ENCODE results near the gene BOLL. TPM values are rescaled to one million over a fixed set of nuclear protein-coding genes. Genes with fewer than 3 reads are reported as not detected.

Gene BOLL
- total and polyA plus RNA-seq, 4 donors = not detected

GRCh38 chr2:197801033-197801432 lies 15.9 kb upstream of the BOLL start:
- no peak overlapping the region for H3K4me3 ChIP-seq (ENCODE audit: low read length in 2 of 2)
- no peak for ATAC-seq (ENCODE audit: low FRiP score)
- no peaks in the 10 kb centered on the region for H3K36me3 ChIP-seq (ENCODE audit: control insufficient read depth in 1 of 2, insufficient read depth in 2 of 2, low read length in 1 of 2)
- H3K9me3 ChIP-seq (ENCODE audit: control insufficient read depth, low read length) = no peaks in the 10 kb centered on the region
- no peak overlapping the region for H3K27ac ChIP-seq (ENCODE audit: low read depth in 1 of 2, low read length in 2 of 2)
- H3K27me3 ChIP-seq (ENCODE audit: control insufficient read depth in 1 of 2, insufficient read depth in 2 of 2, low read length in 1 of 2) = no peaks in the 10 kb centered on the region
- peaks cover 0 to 4% of the 10 kb centered on the region in 2 donors for H3K4me1 ChIP-seq (ENCODE audit: control insufficient read depth in 1 of 2, insufficient read depth in 2 of 2, low read length in 2 of 2)
- DNase-seq = no peak
- intact Hi-C loops (cut with DNase I) = loop anchor here (2.0 to 10.0 kb wide), 3 partner anchors 174 to 496 kb away; no protein-coding TSS in a partner anchor

DNA sequence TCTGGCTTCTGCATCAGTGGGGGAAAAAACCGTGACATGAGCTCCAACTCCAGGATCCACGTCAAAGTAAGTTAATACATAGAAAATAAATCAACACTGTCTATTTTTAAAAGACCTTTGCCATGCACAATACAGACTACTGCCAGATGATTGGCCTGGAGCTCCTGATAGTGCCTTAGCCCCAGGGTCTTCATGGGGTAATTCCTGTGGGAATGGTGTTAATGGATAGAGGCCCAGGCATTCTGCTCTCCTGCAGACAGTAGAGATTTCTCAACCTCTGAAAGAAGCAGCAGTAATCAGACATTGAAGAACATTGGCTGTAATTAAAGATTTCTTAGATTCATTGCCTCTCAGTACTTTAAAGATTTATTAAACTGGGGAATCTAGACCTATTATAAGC lies 15.0 kb upstream of the BOLL start:
- DNase-seq (no peak), ATAC-seq (ENCODE audit: low FRiP score) (no peak)
- Histone ChIP-seq H3K27ac (ENCODE audit: low read depth in 1 of 2, low read length in 2 of 2) (no peak overlapping the region), H3K4me1 (ENCODE audit: control insufficient read depth in 1 of 2, insufficient read depth in 2 of 2, low read length in 2 of 2) (peaks cover 0 to 4% of the 10 kb centered on the region in 2 donors), H3K27me3 (ENCODE audit: control insufficient read depth in 1 of 2, insufficient read depth in 2 of 2, low read length in 1 of 2) (no peaks in the 10 kb centered on the region), H3K36me3 (ENCODE audit: control insufficient read depth in 1 of 2, insufficient read depth in 2 of 2, low read length in 1 of 2) (no peaks in the 10 kb centered on the region), H3K4me3 (ENCODE audit: low read length in 2 of 2) (no peak overlapping the region), H3K9me3 (ENCODE audit: control insufficient read depth, low read length) (no peaks in the 10 kb centered on the region)
- 51 to 76% methylated on average over 2 of the region's 2 CpGs for WGBS, 2 donors
- intact Hi-C loops (cut with DNase I) = loop anchor here (2.0 to 10.0 kb wide), 3 partner anchors 175 to 497 kb away; no protein-coding TSS in a partner anchor

DNA sequence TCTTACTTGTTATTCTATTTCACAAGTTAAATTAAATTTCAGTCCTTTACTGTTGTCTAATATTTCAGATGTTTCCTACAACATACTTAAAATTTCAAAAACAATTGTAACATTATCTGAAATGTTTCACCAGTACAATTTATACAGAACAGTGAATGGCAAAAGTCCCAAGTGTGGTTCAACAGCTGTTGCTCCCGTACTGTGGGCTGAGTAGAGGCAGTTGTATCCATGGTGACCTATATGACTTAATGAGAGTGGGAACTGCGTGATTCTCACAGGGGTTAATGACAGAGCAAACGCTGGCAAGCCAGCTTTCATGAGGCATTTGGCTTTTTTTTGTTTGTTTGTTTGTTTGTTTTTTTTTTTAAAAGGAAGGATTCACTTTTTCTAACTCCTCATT lies 13.9 kb upstream of the BOLL start:
- H3K27me3 ChIP-seq (ENCODE audit: control insufficient read depth in 1 of 2, insufficient read depth in 2 of 2, low read length in 1 of 2) = no peaks in the 10 kb centered on the region
- H3K9me3 ChIP-seq (ENCODE audit: control insufficient read depth, low read length) = no peaks in the 10 kb centered on the region
- intact Hi-C loops (cut with DNase I) = no loop called here
- peaks cover 0 to 4% of the 10 kb centered on the region in 2 donors for H3K4me1 ChIP-seq (ENCODE audit: control insufficient read depth in 1 of 2, insufficient read depth in 2 of 2, low read length in 2 of 2)
- ATAC-seq (ENCODE audit: low FRiP score) = no peak
- H3K36me3 ChIP-seq (ENCODE audit: control insufficient read depth in 1 of 2, insufficient read depth in 2 of 2, low read length in 1 of 2) = no peaks in the 10 kb centered on the region
- WGBS, 2 donors = 89 to 91% methylated on average over 3 of the region's 3 CpGs
- no peak overlapping the region for H3K27ac ChIP-seq (ENCODE audit: low read depth in 1 of 2, low read length in 2 of 2)
- no peak overlapping the region for H3K4me3 ChIP-seq (ENCODE audit: low read length in 2 of 2)
- DNase-seq = no peak

GRCh38 chr2:197798187-197798586 lies 13.1 kb upstream of the BOLL start:
- ATAC-seq (ENCODE audit: low FRiP score) (no peak), DNase-seq (no peak)
- 30 to 35% methylated on average over 4 of the region's 4 CpGs for WGBS, 2 donors
- H3K4me3 ChIP-seq (ENCODE audit: low read length in 2 of 2) = no peak overlapping the region
- no peak overlapping the region for H3K27ac ChIP-seq (ENCODE audit: low read depth in 1 of 2, low read length in 2 of 2)
- H3K27me3 ChIP-seq (ENCODE audit: control insufficient read depth in 1 of 2, insufficient read depth in 2 of 2, low read length in 1 of 2) = no peaks in the 10 kb centered on the region
- peaks cover 0 to 4% of the 10 kb centered on the region in 2 donors for H3K4me1 ChIP-seq (ENCODE audit: control insufficient read depth in 1 of 2, insufficient read depth in 2 of 2, low read length in 2 of 2)
- no peaks in the 10 kb centered on the region for H3K9me3 ChIP-seq (ENCODE audit: control insufficient read depth, low read length)
- intact Hi-C loops (cut with DNase I) = no loop called here
- no peaks in the 10 kb centered on the region for H3K36me3 ChIP-seq (ENCODE audit: control insufficient read depth in 1 of 2, insufficient read depth in 2 of 2, low read length in 1 of 2)

- intact Hi-C loops (cut with DNase I) = no loop called here
- Histone ChIP-seq H3K9me3 (ENCODE audit: control insufficient read depth, low read length) (no peaks in the 10 kb centered on the region), H3K4me1 (ENCODE audit: control insufficient read depth in 1 of 2, insufficient read depth in 2 of 2, low read length in 2 of 2) (no peaks in the 10 kb centered on the region), H3K36me3 (ENCODE audit: control insufficient read depth in 1 of 2, insufficient read depth in 2 of 2, low read length in 1 of 2) (no peaks in the 10 kb centered on the region), H3K4me3 (ENCODE audit: low read length in 2 of 2) (no peak overlapping the region), H3K27ac (ENCODE audit: low read depth in 1 of 2, low read length in 2 of 2) (no peak overlapping the region), H3K27me3 (ENCODE audit: control insufficient read depth in 1 of 2, insufficient read depth in 2 of 2, low read length in 1 of 2) (no peaks in the 10 kb centered on the region)
- ATAC-seq (ENCODE audit: low FRiP score) (no peak), DNase-seq (no peak)
These were observed 10.2 kb upstream of the BOLL start for GRCh38 chr2:197795277-197795676.

- DNase-seq (no peak), ATAC-seq (ENCODE audit: low FRiP score) (no peak)
- Histone ChIP-seq H3K9me3 (ENCODE audit: control insufficient read depth, low read length) (no peaks in the 10 kb centered on the region), H3K4me3 (ENCODE audit: low read length in 2 of 2) (no peak overlapping the region), H3K27me3 (ENCODE audit: control insufficient read depth in 1 of 2, insufficient read depth in 2 of 2, low read length in 1 of 2) (no peaks in the 10 kb centered on the region), H3K4me1 (ENCODE audit: control insufficient read depth in 1 of 2, insufficient read depth in 2 of 2, low read length in 2 of 2) (no peaks in the 10 kb centered on the region), H3K27ac (ENCODE audit: low read depth in 1 of 2, low read length in 2 of 2) (no peak overlapping the region), H3K36me3 (ENCODE audit: control insufficient read depth in 1 of 2, insufficient read depth in 2 of 2, low read length in 1 of 2) (no peaks in the 10 kb centered on the region)
- intact Hi-C loops (cut with DNase I) = no loop called here
- 42 to 57% methylated on average over 1 of the region's 1 CpG for WGBS, 2 donors
These were observed 8.3 kb upstream of the BOLL start for GRCh38 chr2:197793456-197793855.

- DNase-seq (peak; percentile 51 to 81), ATAC-seq (ENCODE audit: low FRiP score) (peak; percentile 52)
- H3K36me3 ChIP-seq (ENCODE audit: control insufficient read depth in 1 of 2, insufficient read depth in 2 of 2, low read length in 1 of 2) = no peaks in the 10 kb centered on the region
These were observed 1.1 kb upstream of the BOLL start for GRCh38 chr2:197786010-197786877.

GRCh38 chr2:197782126-197782525 lies 3.0 kb downstream of the BOLL start:
- ATAC-seq (ENCODE audit: low FRiP score) = no peak
- WGBS, 2 donors = 25 to 34% methylated on average over 1 of the region's 1 CpG

More at GRCh38 chr2:197786010-197786877, 1.1 kb upstream of the BOLL start:
- no peak overlapping the region for H3K27ac ChIP-seq (ENCODE audit: low read depth in 1 of 2, low read length in 2 of 2)
- no peaks in the 10 kb centered on the region for H3K27me3 ChIP-seq (ENCODE audit: control insufficient read depth in 1 of 2, insufficient read depth in 2 of 2, low read length in 1 of 2)
- intact Hi-C loops (cut with DNase I) = no loop called here
- H3K9me3 ChIP-seq (ENCODE audit: control insufficient read depth, low read length) = no peaks in the 10 kb centered on the region
- H3K4me3 ChIP-seq (ENCODE audit: low read length in 2 of 2) = peak overlapping the region; percentile 31 to 40
- WGBS, 2 donors = 6% methylated on average over 76 to 79 of the region's 79 CpGs
- H3K4me1 ChIP-seq (ENCODE audit: control insufficient read depth in 1 of 2, insufficient read depth in 2 of 2, low read length in 2 of 2) = no peaks in the 10 kb centered on the region

DNA sequence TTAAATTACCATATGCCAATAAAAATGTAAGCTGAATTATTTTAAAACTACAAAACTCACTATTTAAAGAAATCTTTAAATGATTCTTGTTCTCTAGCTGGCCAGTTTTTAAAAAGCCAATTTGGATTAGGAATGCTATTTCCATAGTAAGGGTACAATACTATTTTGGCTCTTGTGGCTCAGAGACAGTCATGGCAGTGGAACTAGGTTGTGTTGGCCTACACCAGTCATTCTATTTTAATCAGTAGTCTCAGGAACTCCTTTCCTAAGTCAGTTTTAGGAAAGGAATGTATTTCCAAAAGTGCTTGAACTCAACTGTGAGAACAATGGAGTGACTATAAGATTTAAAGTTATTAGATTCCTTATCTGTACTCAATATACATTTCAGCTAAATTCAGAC lies 5.9 kb downstream of the BOLL start:
- Histone ChIP-seq H3K4me1 (ENCODE audit: control insufficient read depth in 1 of 2, insufficient read depth in 2 of 2, low read length in 2 of 2) (no peaks in the 10 kb centered on the region), H3K27me3 (ENCODE audit: control insufficient read depth in 1 of 2, insufficient read depth in 2 of 2, low read length in 1 of 2) (no peaks in the 10 kb centered on the region), H3K4me3 (ENCODE audit: low read length in 2 of 2) (no peak overlapping the region), H3K36me3 (ENCODE audit: control insufficient read depth in 1 of 2, insufficient read depth in 2 of 2, low read length in 1 of 2) (no peaks in the 10 kb centered on the region), H3K9me3 (ENCODE audit: control insufficient read depth, low read length) (no peaks in the 10 kb centered on the region), H3K27ac (ENCODE audit: low read depth in 1 of 2, low read length in 2 of 2) (no peak overlapping the region)
- ATAC-seq (ENCODE audit: low FRiP score) = no peak
- no peak for DNase-seq
- intact Hi-C loops (cut with DNase I) = loop anchor here (10.0 kb wide), 2 partner anchors 264 to 354 kb away; partner anchors contain the start of gene MOB4 (in 1 of the 2)

More at GRCh38 chr2:197782126-197782525, 3.0 kb downstream of the BOLL start:
- Histone ChIP-seq H3K27me3 (ENCODE audit: control insufficient read depth in 1 of 2, insufficient read depth in 2 of 2, low read length in 1 of 2) (no peaks in the 10 kb centered on the region), H3K36me3 (ENCODE audit: control insufficient read depth in 1 of 2, insufficient read depth in 2 of 2, low read length in 1 of 2) (no peaks in the 10 kb centered on the region), H3K27ac (ENCODE audit: low read depth in 1 of 2, low read length in 2 of 2) (no peak overlapping the region), H3K4me1 (ENCODE audit: control insufficient read depth in 1 of 2, insufficient read depth in 2 of 2, low read length in 2 of 2) (no peaks in the 10 kb centered on the region), H3K4me3 (ENCODE audit: low read length in 2 of 2) (no peak overlapping the region), H3K9me3 (ENCODE audit: control insufficient read depth, low read length) (no peaks in the 10 kb centered on the region)
- DNase-seq = no peak
- intact Hi-C loops (cut with DNase I) = no loop called here

Data from aorta (tissue), 5 donors.